WTC11 (cell line): Measurements from ENCODE around the gene AGXT. TPM values are rescaled to one million over a fixed set of nuclear protein-coding genes. Genes with fewer than 3 reads are reported as not detected.

ENCODE experiments used
- ATAC-seq: fragments of 200-7000 bp; cut with Tn5 transposase; 2 replicates; pipeline ENCODE4 v1.10.0; 2021; ENCODE audit warnings: mild to moderate bottlenecking, moderate library complexity
- CTCF ChIA-PET: fragments of 300-600 bp; sonication (Branson Sonifier 250); formaldehyde crosslinking; loops from one replicate; lab custom pipeline; 2021; ENCODE audit warnings: antibody characterized with exemption; lab: Charles Lee
- POLR2A ChIA-PET: fragments of 350-600 bp; sonication (Branson Sonifier 250); formaldehyde crosslinking; loops from one replicate; lab custom pipeline; 2021; ENCODE audit warnings: antibody characterized with exemption; lab: Charles Lee
- DNase-seq: peaks from one replicate; pipeline ENCODE4 v3.0.0; 2021; ENCODE audit warnings: low spot score
- H3K27ac Mint-ChIP-seq: 2 replicates; pipeline ENCODE4 v1.8.0; 2021; ENCODE audit warnings: mixed read lengths
- H3K27me3 Mint-ChIP-seq: 2 replicates; pipeline ENCODE4 v1.8.0; 2021; ENCODE audit warnings: low read depth, mild to moderate bottlenecking, moderate library complexity, mixed read lengths
- H3K36me3 Mint-ChIP-seq: 2 replicates; pipeline ENCODE4 v1.8.0; 2021; ENCODE audit warnings: mixed read lengths
- H3K4me1 Mint-ChIP-seq: 2 replicates; pipeline ENCODE4 v1.8.0; 2022; ENCODE audit warnings: mixed read lengths
- H3K4me3 Mint-ChIP-seq: 2 replicates; pipeline ENCODE4 v1.8.0; 2021; ENCODE audit warnings: mild to moderate bottlenecking, moderate library complexity, mixed read lengths
- H3K9me3 Mint-ChIP-seq: 2 replicates; pipeline ENCODE4 v1.8.0; 2021; ENCODE audit warnings: mixed read lengths
- CBFB ChIP-seq: sonication (generic); formaldehyde crosslinking; IDR thresholded peaks from 2 replicates; pipeline ENCODE4 v1.8.1; 2022; ENCODE audit warnings: mild to moderate bottlenecking, low read depth, missing genetic modification reagents
- E2F4 ChIP-seq: sonication (generic); formaldehyde crosslinking; IDR thresholded peaks from 2 replicates; pipeline ENCODE4 v1.8.1; 2022; ENCODE audit warnings: low read depth, mild to moderate bottlenecking, moderate library complexity, missing genetic modification reagents, borderline replicate concordance
- ELF4 ChIP-seq: sonication (generic); formaldehyde crosslinking; IDR thresholded peaks from 2 replicates; pipeline ENCODE4 v1.8.1; 2022; ENCODE audit warnings: low read depth, mild to moderate bottlenecking, moderate library complexity, missing genetic modification reagents
- ETV6 ChIP-seq: sonication (generic); formaldehyde crosslinking; IDR thresholded peaks from 2 replicates; pipeline ENCODE4 v1.8.1; 2022; ENCODE audit warnings: mild to moderate bottlenecking, missing genetic modification reagents
- FOXK1 ChIP-seq: sonication (generic); formaldehyde crosslinking; IDR thresholded peaks from 2 replicates; pipeline ENCODE4 v1.8.0; 2022; ENCODE audit warnings: mild to moderate bottlenecking, moderate library complexity, missing genetic modification reagents
- FOXP4 ChIP-seq: sonication (generic); formaldehyde crosslinking; IDR thresholded peaks from 2 replicates; pipeline ENCODE4 v1.8.0; 2022; ENCODE audit warnings: mild to moderate bottlenecking, missing genetic modification reagents
- GABPB1 ChIP-seq: sonication (generic); formaldehyde crosslinking; IDR thresholded peaks from 2 replicates; pipeline ENCODE4 v1.8.1; 2023; ENCODE audit warnings: mild to moderate bottlenecking, missing genetic modification reagents
- IRF1 ChIP-seq: sonication (generic); formaldehyde crosslinking; IDR thresholded peaks from 2 replicates; pipeline ENCODE4 v1.8.0; 2023; ENCODE audit warnings: missing genetic modification reagents
- JUN ChIP-seq: sonication (generic); formaldehyde crosslinking; IDR thresholded peaks from 2 replicates; pipeline ENCODE4 v1.8.0; 2023; ENCODE audit warnings: mild to moderate bottlenecking, missing genetic modification reagents
- KAT7 ChIP-seq: sonication (generic); formaldehyde crosslinking; IDR thresholded peaks from 2 replicates; pipeline ENCODE4 v1.8.1; 2023; ENCODE audit warnings: missing genetic modification reagents, mild to moderate bottlenecking, borderline replicate concordance
- MAX ChIP-seq: sonication (generic); formaldehyde crosslinking; IDR thresholded peaks from 2 replicates; pipeline ENCODE4 v1.8.0; 2022; ENCODE audit warnings: mild to moderate bottlenecking, missing genetic modification reagents
- MYBL2 ChIP-seq: sonication (generic); formaldehyde crosslinking; IDR thresholded peaks from 2 replicates; pipeline ENCODE4 v1.8.1; 2023; ENCODE audit warnings: mild to moderate bottlenecking, moderate library complexity, missing genetic modification reagents
- NFATC4 ChIP-seq: fragments of 250-450 bp; sonication (Bioruptor Pico); IDR thresholded peaks from 2 replicates; pipeline ENCODE4 v1.9.0; 2021; ENCODE audit warnings: mild to moderate bottlenecking
- OVOL2 ChIP-seq: fragments of 250-450 bp; sonication (Bioruptor Pico); IDR thresholded peaks from 2 replicates; pipeline ENCODE4 v1.9.0; 2021; ENCODE audit warnings: mild to moderate bottlenecking, borderline replicate concordance
- PREB ChIP-seq: sonication (generic); formaldehyde crosslinking; IDR thresholded peaks from 2 replicates; pipeline ENCODE4 v1.8.1; 2022; ENCODE audit warnings: mild to moderate bottlenecking, missing genetic modification reagents, moderate library complexity, borderline replicate concordance
- SP1 ChIP-seq: sonication (generic); formaldehyde crosslinking; conservative IDR thresholded peaks from 2 replicates; pipeline ENCODE4 v1.8.1; 2022; ENCODE audit warnings: missing genetic modification reagents
- USF1 ChIP-seq: sonication (generic); formaldehyde crosslinking; IDR thresholded peaks from 2 replicates; pipeline ENCODE4 v1.8.0; 2022; ENCODE audit warnings: mild to moderate bottlenecking, missing genetic modification reagents
- ZNF219 ChIP-seq: sonication (generic); formaldehyde crosslinking; IDR thresholded peaks from 2 replicates; pipeline ENCODE4 v1.8.0; 2023; ENCODE audit warnings: missing genetic modification reagents, mild to moderate bottlenecking, borderline replicate concordance
- ZNF317 ChIP-seq: sonication (generic); formaldehyde crosslinking; IDR thresholded peaks from 2 replicates; pipeline ENCODE4 v1.8.1; 2023; ENCODE audit warnings: low read depth, mild to moderate bottlenecking, moderate library complexity, missing genetic modification reagents, borderline replicate concordance
- ZNF532 ChIP-seq: fragments of 250-450 bp; sonication (Bioruptor Pico); IDR thresholded peaks from 2 replicates; pipeline ENCODE4 v1.9.0; 2021; ENCODE audit warnings: mild to moderate bottlenecking, borderline replicate concordance
- total RNA-seq: library from RNA; stranded (reverse); gene quantifications from 3 replicates; pipeline ENCODE4 v1.2.3, GENCODE V29; 2021

The AGXT gene
- total RNA-seq, 1 experiment from 2014 or later: 0.24 TPM

- Mint-ChIP-seq H3K4me1 (no peaks in the 10 kb centered on the region), H3K36me3 (peaks cover 4% of the 10 kb centered on the region; the same call in 1 of the 2 replicates), H3K27ac (no peak overlapping the region), H3K4me3 (no peak overlapping the region), H3K27me3 (no peaks in the 10 kb centered on the region; the same call in 1 of the 2 replicates), H3K9me3 (peaks cover 13% of the 10 kb centered on the region)
- DNase-seq: no peak
- CTCF ChIA-PET: interaction anchor here (1.1 to 2.5 kb wide), 2 partner anchors 41 to 57 kb away, joined by 3 to 12 read pairs; no protein-coding TSS in a partner anchor
- peak; percentile 36; the same call in 1 of the 2 replicates for TF ChIP-seq PREB (CRISPR knock-in tag)
- TF ChIP-seq USF1 (CRISPR knock-in tag): no peak
- TF ChIP-seq GABPB1 (CRISPR knock-in tag): peak; percentile 99
- no peak for ATAC-seq
- POLR2A ChIA-PET: no interaction called here
These were observed 11.3 kb upstream of the AGXT start for GRCh38 chr2:240857039-240858008.

GRCh38 chr2:240858321-240858720 lies 10.3 kb upstream of the AGXT start:
- peaks cover 13% of the 10 kb centered on the region for H3K9me3 Mint-ChIP-seq
- H3K27ac Mint-ChIP-seq: no peak overlapping the region
- DNase-seq: no peak
- no peak overlapping the region for H3K4me3 Mint-ChIP-seq
- H3K4me1 Mint-ChIP-seq: no peaks in the 10 kb centered on the region
- peaks cover 4% of the 10 kb centered on the region; the same call in 1 of the 2 replicates for H3K36me3 Mint-ChIP-seq
- no peak for ATAC-seq
- ChIA-PET CTCF (interaction anchor here (0.7 to 2.5 kb wide), 2 partner anchors 56 to 220 kb away, joined by 3 to 12 read pairs; no protein-coding TSS in a partner anchor), POLR2A (no interaction called here)
- H3K27me3 Mint-ChIP-seq: no peaks in the 10 kb centered on the region; the same call in 1 of the 2 replicates
- no peak for TF ChIP-seq MAX
- TF ChIP-seq CBFB (CRISPR knock-in tag): no peak
- TF ChIP-seq ETV6 (CRISPR knock-in tag): no peak
- no peak for TF ChIP-seq NFATC4
- no peak for TF ChIP-seq JUN (CRISPR knock-in tag)
- no peak for TF ChIP-seq MYBL2 (CRISPR knock-in tag)
- no peak for TF ChIP-seq E2F4
- TF ChIP-seq ELF4: no peak
- no peak for TF ChIP-seq KAT7 (CRISPR knock-in tag)
- no peak for TF ChIP-seq FOXP4
- TF ChIP-seq IRF1 (CRISPR knock-in tag): no peak
- TF ChIP-seq ZNF219: no peak
- no peak for TF ChIP-seq ZNF317 (CRISPR knock-in tag)
- TF ChIP-seq ZNF532 (CRISPR knock-in tag): no peak
- TF ChIP-seq SP1 (CRISPR knock-in tag): no peak
- no peak for TF ChIP-seq OVOL2 (CRISPR knock-in tag)
- TF ChIP-seq FOXK1: no peak
